NCI-H748 (cell line): Measurements from ENCODE around the gene SLC12A8.

Experiments
- DNase-seq: peaks from one replicate; lab custom pipeline; 2025; ENCODE audit not compliant: unreplicated experiment; lab: John Stamatoyannopoulos, UW

Gene SLC12A8

DNA sequence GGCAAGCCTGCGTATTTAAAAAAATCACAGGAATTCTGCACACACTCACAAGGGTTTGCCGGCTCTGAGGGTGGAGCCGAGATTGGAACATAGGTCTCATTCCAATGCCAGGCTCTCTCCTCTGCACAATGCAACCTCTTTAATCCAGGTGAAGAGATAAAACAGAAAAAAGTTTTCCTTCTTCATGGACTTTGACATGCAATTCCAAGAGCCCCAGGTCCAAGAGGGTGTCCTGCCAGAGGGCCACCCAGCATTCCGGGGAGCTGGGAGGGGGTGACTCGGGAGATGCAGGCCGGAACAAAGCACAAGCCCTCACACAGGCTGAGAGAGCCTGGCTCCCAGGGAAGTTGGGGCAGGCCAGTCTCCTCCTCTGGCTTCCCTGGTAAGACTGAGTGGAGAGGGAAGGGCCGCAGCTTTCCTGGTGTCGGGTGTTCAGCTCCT, 6.7 kb upstream of the SLC12A8 start:
- no peak for DNase-seq

DNA sequence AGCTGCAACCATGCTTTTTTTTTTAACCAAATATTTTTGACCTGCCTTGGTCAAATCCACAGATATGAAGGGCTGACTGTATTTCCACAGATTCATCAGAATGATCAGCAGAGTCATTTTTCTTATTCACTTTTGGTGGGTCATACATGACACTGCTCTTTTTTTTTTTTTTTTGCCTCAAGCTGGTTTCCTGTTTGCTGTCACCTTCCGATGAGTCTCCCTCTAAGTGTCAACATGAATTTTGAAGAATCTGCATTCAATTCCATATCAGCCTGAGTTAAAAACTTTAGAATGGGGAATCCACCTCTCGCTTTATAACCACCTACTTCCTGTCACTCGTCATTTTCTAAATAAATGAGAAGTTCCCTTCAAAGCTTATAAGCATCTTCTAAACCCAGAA, 2.2 kb upstream of the SLC12A8 start:
- DNase-seq = no peak

DNA sequence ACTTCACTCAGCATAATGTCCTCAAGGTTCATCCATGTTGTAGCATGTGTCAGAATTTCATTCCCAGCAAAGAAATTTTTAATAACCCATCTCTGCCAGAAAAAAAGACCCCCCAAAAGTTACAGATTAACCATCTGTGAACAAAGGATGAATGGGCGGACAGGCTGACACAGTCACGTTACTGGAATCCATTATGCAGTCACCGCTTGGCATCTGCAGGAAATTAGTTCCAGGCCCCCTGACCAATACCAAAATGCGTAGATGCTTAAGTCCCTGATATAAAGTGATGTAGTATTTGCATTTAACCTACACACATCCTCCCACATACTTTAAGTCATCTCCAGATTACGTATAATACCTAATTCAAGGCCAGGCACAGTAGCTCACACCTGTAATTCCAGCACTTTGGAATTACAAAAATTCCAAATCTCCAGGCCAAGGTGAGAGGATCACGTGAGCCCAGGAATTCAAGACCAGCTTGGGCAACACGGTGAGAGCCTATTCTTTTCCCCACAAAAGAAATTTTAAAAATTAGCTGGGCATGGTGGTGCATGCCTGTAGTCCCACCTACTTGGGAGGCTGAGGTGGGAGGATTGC, 1.5 kb upstream of the SLC12A8 start:
- no peak for DNase-seq

DNA sequence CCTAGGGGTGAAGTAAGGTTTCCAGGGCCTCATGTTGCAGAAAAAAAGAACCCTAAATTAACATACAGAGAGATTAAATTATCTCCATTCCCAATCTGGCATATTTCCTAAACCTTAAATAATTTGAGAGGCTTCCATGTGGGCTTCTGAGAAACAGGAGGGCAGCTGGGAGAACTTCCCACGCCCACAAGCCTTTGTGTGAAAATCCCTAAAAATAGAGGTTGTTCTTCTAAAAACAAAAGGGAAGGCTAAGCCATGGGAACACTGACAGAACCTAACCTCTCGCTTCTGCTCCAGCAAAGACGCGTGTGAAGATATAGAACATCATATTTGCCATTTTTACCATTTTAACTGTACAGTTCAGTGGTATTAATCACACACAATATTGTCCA, 812 bp upstream of the SLC12A8 start:
- no peak for DNase-seq

DNA sequence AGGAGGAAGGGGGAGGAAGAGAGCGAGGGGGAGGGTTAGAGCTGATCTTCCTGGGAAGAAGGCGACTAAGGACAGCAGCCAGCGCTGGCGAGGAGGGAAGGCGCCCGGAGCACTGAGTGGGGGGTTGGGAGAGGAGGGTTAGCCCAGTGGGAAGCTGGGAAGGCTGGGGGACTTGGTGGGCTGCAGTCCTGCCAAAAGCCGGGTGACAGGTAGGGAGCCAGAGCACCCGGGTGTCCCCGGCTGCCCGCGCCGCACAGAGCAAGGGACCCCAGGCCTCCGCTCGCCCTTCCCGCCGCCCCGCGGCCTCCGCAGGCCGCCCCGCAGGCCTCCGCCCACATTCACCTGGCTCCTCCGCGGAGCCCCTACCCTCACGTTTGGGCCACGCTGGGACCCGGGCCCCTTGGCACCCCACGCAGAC, 448 bp downstream of the SLC12A8 start:
- no peak for DNase-seq

DNA sequence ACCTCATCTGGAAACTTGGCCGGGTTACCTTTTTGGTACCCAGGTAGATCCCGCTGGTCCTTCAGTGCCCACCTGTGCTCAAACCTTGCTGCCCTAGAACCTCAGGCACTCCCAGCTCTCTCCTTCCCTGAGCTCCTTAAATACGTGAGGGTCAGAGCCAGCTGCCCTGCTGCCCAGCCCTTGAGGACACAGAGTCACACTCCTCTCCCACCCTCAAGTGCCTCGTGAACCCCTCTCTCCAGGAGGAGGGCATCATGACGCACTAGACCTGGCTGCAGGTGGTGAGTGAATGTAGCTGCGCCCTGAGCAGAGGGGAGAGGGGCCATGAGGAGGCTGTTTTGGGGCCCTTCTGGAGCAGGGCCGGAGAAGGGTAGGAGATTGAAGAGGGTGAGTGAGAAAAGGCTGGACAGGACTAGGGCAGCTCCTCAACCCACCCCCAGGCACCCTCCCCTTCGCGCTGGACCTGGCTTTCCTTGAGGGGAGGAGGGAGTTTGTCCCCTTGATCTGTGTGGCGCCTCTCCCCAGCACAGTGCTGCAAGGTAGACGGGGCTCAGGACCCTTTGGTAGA, 941 bp downstream of the SLC12A8 start:
- DNase-seq = no peak

DNA sequence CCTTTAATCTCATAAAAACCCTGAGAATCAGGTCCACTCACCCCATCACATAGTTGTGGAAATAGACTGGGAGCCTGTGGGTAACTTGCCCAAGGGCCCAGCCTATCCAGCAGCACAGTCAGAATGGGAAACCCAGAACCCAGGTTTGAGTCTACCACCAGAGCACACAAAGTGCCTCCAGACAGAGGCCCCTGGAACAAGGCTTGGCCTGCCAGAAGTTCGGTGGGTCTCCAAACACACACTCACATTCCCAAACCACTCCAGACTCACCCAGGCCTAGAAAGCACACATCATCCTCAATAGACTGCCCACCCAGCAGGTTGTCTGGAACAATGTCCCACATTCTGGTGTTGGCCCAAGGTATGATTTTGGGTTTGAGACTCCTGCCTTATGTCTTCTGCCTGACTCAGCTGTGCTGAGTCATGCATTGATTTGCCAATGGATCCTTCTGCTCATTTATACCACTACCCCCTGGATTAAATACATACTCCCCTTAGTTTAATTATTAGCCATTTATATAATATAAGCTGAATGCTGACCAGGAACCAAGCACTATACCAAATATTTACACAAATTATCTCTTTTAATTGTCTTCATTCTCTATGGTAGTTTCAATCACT, 4.5 kb downstream of the SLC12A8 start:
- no peak for DNase-seq

DNA sequence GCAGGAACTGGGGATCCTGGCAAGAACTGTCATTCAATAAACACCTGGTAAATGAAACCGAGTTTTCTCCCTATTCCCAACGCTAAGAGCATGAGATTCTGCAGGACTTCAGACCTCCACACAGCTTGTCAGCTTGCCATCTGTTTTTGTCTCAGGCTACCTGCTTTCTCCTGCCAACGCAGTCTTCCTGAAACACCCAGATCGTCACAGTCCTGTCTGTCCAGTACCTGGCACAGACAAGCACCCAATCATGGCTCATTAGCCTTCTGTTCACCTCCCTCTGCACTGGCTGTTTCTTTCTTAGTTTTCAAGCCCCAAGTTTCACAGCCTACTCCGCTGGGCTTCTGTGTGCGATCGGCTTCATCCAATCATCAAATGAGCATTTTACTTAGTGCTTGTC, 5.0 kb downstream of the SLC12A8 start:
- no peak for DNase-seq

DNA sequence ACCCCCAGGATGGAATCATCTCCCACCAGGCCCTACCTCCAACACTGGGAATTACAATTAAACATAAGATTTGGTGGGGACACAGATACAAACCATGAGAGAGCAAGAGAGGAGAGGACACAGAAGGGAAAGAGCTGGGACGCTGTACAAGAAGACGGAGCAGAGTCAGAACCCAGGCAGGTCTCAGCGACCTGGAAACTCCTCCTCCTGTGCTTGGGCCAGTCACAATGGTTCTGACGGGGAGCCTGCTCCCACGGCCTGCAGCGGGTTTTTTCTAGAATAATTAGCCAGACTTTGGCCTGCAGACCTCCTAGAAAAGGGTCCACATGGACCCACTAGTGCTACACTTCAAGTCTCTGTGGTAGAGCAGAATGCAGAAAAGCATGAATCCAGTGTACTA, 5.6 kb downstream of the SLC12A8 start:
- DNase-seq = no peak

DNA sequence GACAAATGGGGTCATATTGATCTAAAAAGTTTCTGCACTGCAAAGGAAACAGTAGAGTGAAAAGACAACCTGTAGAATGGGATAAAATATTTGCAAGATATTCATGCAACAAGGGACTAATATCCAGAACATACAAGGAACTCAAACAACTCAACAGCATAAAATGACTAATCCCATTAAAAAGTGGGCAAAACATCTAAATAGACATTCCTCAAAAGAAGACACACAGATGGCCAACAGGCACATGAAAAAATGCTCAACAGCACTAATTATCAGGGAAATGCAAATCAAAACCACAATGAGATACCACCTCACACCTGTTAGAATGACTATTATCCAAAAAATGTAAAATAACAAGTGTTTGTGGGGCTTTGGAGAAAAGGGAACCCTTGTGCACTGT, 8.8 kb downstream of the SLC12A8 start:
- DNase-seq = no peak

DNA sequence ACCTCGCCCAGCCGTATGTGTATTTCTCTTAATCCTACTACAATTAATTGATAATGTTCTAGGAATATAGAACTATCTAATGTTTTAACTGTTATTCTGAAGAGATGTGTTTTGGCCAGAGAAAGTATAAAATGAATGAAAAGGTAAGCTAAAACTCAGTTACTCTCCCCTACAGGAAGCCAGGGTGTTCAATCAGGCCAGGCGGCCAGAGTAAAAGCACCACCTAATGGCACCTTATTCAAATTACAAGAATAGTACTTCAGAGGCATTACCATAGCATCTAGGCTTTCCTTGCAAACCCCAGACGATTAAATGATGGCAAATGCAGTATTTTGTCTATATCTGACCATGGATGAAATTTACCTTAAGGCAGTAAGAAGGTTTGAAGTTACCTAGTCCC, 10.4 kb downstream of the SLC12A8 start:
- DNase-seq = no peak

DNA sequence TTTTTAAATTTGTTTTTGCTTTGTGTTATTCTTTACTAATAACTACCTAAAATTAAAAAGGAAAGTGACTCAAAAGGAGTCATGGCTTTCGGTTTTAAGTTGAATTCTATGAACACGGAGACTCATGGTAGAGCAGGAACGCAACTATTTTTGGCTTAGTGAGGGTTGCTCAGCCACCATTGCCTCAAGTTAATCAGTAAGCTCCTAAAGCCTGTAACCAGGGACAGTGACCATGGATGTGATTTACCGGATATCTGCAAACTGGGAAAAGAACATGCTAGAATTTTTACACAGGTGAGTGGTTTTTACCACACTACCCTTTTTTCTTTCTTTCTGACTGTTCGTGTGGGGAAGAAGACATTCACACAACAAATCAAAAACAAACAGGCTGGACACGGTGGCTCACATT, 11.8 kb downstream of the SLC12A8 start:
- DNase-seq = no peak

DNA sequence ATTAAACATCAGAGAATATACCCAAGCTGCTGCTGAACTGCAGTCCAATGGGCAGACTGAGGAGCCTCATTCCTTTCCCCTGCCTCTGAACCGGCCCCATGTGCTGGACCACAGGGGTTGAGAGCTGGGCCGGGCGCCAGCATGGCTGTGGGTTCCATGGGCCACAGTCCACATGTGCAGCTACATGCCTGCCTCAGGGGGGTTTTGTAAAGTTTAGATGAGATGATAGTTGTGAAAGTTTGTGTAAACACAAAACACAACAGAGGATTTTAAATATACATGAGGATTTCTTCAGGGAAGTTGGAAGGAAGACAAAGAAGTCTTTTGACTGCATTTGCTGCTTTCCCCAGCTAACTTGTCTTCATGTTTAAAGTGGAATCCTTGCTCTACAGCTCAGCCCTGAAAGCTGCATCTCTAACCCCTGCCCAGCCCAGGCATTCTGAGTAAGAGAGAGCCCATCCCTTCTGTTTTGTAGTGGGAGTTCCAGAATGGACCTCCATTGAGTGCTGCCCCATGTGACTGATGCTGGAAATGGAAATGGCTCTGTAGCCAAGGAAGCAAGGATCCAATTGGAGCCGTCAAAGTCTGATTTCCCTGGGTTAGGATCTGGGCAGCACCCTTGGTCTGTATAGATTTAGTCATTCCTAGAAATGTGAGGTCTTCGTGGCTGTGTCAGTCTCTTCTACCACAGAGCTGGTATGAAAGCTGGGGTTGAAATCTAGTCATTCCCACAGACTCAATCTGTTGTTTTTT, 17.5 kb downstream of the SLC12A8 start:
- no peak for DNase-seq

DNA sequence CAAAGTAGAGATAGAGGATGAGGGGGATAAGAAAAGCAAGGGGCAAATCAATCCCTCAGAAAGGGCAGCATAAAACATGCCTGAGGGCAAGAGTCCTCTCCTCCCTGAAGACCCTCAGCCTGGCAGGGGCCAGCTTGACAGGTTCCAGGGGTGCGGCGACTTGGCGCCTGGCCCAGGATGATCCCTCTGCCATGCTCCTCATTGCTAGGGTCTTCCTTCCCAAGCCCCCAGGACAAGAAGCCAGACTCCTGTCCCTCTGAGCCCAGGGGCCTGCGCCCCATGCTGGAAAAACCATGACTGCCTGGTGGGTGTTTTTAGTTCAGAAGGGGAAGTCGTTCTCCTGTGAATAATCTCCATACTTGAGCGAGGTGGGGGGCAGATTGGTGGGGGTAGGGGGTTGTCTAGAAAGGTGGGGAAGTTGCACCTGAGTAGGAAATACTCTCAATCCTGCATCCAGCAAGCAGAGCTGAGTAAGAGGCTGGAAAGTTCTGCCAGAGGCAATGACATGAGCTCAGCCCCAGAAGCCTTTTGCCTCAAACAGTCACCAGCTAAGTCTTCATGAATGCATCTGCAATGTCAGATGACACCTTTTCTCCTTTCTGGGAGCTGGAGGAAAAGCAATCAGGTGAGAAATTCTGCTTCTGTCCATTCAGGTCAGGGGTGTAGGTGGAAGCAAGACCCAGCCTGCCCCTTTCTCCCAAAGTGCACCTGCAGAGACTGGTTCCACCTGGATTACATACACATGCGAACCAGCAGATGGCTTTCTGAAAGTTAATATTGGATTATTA, 18.3 kb downstream of the SLC12A8 start:
- DNase-seq = no peak

DNA sequence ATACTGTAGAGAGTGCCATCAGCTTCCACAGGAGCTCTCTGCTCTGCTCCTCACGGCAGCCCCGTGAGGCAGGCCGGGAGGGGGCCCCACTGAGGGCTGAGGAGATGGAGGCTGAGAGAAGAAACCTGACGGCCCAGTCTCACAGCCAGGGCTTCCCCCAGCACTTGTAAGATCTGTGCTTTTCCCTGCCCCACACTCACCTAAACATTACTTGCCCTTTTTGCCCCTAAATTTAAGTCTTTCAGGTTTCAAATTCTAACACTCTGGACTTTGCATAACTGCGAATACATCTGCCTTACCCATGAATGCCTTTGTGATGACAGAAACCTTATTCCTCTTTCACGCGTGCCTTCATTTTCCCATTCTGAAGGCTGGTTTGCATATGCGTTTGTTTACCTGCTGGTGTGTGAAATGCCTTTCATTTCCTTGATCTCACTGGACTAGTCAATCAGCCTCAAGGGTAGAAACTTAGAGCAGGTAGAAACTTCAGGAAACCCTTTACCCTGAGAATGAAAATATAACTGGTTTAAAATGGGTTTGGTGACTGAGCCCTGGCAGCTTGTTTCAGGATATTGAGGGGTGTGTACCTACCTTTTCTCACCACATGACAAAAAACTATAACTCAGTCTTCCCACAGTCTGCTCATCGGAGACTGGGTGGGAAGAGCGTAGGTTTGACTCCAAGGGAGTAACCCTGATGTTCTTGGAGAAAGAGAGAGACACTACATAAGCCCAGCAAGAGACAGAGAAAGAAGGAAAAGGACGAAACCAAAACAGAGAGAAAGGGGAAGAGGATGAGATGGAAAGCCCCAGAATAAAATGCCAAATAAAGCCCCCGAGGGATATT, 20.1 kb downstream of the SLC12A8 start:
- no peak for DNase-seq

DNA sequence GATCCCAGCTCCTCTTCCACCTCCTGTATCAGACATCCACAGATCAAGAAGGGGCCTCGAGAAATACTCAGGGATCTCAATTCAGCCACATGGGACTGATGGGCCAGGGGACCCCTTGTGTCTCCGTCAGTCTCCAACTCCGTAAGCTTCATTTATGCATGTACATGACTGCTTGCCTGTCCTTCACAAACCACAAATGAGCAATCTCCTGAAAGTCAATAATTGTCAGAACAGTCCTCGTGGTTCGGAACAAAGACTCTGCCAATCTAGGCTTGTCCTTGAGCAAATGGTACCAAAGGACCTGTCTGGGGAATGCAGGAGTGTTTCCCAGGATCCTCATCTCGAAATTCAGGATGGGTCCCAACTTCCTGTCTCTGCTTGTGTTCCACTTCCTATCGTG, 20.8 kb downstream of the SLC12A8 start:
- no peak for DNase-seq

DNA sequence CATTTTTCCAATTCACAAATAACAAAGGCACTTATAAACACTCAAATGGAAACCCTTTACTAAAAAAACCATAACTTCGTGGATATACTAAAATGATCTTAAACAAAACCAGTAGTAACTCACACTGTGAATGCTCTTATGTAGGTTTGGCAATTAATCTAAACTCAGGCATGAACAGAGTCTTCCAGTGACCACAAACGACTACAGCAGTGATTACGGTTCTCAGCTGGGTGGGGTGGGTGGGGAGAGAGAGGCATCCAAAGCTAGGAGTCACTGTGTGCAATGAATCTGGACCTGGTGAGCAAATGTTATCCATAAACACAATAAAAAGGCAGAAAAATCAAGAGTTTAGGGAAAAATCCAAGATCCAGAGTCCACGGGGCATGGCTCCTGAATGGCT, 21.3 kb downstream of the SLC12A8 start:
- DNase-seq = no peak

DNA sequence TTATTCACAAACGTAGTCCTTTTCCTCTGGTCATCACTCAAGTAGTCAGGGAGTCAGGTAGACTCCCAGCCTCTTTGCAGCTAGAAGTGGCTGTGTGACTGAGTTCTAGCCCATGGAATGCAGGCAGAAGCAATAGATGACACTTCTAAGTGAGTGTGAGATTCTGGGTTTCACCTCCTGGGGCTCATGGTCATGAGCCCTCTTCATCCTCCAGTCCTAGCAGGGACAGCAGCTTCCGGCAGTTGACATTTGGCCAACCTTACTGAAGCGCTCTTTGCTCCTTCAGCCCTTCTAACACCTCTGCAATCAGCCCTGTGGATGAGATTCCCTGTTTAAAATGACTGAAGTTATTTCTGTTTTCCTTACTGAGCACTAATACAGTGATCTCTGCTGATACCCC, 21.8 kb downstream of the SLC12A8 start:
- DNase-seq = no peak

DNA sequence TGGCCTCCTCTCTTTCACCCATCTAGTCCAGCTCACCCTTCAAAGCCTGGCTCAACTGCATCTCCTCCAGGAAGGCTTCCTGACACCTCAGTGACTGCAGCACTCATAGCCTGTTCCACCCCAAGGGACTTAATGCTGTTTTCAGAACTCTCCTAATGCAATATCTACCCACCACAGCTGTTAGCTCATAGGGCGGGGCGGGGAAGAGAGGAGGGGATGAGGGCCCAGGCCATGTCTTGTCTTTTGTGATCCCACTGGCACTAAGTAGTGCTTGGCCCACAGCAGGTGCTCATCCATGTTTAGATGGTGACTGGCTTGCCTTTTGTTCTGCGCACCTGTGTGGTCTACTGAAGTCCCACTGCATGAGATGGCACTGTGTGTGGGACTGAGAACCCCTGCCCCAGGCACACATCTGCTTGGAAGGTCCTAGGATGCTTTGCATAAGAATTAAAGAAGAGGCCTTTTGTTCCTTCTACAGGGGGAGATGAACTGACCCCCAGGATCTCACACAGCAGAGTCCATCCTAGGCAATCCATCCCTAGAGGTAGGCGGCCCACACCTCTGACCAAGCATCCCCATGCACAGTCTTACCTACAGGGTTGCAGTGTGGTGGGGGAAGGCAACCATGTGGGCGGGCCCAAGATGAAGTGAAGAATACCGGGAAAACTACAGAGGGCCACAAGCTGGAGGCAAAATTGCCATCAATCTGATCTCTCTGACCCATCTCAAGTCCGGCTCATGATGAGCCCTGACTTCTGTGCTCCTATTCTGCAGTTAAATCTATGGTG, 23.0 kb downstream of the SLC12A8 start:
- no peak for DNase-seq

DNA sequence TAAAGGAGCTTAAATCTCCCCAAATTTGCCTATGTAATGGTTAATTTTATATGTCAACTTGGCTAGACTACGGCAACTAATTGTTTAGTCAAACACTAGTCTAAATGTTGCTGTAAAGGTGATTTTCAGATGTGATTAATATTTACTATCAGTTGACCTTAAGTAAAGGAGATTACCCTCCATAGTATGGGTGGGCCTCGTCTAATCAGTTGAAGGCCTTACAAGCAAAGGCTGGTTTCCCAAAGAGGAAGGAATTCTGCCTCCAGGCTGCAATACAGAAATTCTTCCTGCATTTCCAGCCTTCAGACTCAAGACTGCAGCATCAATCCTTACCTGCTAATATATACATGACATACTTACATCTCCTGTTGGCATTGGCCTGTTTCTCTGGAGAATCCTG, 23.6 kb downstream of the SLC12A8 start:
- no peak for DNase-seq
